ENCODE measurements around the gene FDX2.

DNA sequence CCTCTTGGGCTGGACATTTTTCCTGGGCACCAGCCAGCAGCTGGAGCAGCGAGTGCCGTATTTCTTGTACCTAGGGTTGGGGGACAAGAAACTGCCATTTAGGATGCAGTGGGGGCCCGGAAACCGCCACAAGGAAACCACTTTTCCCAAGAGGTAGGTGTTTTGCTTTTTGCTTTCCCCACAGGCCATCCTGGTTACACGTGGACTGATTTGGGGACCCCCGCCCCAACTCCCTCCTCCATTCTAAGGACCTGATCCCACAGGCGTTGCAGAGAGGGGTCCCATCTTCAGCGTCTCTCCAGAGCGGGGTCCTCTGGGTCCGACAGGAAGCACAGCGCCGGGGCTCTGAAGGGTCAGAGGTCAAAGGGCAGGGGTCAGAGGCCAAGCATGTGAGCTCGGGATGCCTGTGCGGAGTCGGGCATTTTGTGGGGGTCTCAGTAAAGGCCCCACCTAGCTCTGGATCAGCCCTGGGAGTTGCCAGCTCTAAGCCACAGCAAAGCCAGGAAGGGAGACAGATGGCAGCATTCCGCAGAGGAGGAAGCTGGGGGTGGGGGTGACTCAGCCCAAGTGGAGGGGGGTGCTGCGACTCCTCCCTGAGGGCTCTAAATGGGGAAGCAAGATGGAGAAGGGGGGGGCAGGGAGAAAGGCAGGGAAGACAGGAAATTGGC is 10.5 kb downstream of the FDX2 start:
- TF ChIP-seq, protein P1, sequence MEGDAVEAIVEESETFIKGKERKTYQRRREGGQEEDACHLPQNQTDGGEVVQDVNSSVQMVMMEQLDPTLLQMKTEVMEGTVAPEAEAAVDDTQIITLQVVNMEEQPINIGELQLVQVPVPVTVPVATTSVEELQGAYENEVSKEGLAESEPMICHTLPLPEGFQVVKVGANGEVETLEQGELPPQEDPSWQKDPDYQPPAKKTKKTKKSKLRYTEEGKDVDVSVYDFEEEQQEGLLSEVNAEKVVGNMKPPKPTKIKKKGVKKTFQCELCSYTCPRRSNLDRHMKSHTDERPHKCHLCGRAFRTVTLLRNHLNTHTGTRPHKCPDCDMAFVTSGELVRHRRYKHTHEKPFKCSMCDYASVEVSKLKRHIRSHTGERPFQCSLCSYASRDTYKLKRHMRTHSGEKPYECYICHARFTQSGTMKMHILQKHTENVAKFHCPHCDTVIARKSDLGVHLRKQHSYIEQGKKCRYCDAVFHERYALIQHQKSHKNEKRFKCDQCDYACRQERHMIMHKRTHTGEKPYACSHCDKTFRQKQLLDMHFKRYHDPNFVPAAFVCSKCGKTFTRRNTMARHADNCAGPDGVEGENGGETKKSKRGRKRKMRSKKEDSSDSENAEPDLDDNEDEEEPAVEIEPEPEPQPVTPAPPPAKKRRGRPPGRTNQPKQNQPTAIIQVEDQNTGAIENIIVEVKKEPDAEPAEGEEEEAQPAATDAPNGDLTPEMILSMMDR (IDR thresholded peaks at IDR 0.05; ENCODE audit: poor library complexity), result no peak
- TF ChIP-seq EZH2phosphoT487 (IDR thresholded peaks at IDR 0.05; ENCODE audit: low read depth, severe bottlenecking, unreplicated experiment) (no peak), EZH2 (IDR thresholded peaks at IDR 0.05; ENCODE audit: borderline replicate concordance) (no peak)
